ENCODE data around the gene OSGEP.

- TF ChIP-seq SP2 (tag by site-specific recombination; IDR thresholded peaks at IDR 0.05) = no peak
- no peak for TF ChIP-seq ZNF169 (tag by site-specific recombination; IDR thresholded peaks at IDR 0.05)
- TF ChIP-seq SETDB1 (IDR thresholded peaks at IDR 0.05; ENCODE audit: insufficient read length, low read length) = no peak
Measured at GRCh38 chr14:20428010-20428365, 26.6 kb downstream of the OSGEP start.
